T-cell (primary cell): ENCODE measurements around the gene TULP4. TPM values are rescaled to one million over a fixed set of nuclear protein-coding genes. Genes with fewer than 3 reads are reported as not detected.
"Not testable (repeated sequence)": the region's sequence is repeated elsewhere in the genome, so short reads cannot be mapped to it uniquely, and the experiment has no call there.

Source experiments
- ATAC-seq, 4 experiments: fragments of 200-7000 bp in 3 of 4; fragments of 150-1000 bp in 1 of 4; cut with Tn5 transposase; replicated peaks in 1 of 4; 1 replicate in 3 of 4; 2 replicates in 1 of 4; pipeline ENCODE4 v1.10.0; 2021; ENCODE audit warnings: moderate library complexity in 3 of 4, mild to moderate bottlenecking in 2 of 4, moderate number of reproducible peaks in 1 of 4
- CTCF ChIA-PET, 2 donors: fragments of 300-600 bp; sonication (Branson Sonifier 250); formaldehyde crosslinking; loops; one replicate each; lab custom pipeline; 2022; ENCODE audit warnings: antibody characterized with exemption in 2 of 2; lab: Charles Lee
- POLR2A ChIA-PET, 2 donors: fragments of 300-600 bp; sonication (Branson Sonifier 250); formaldehyde crosslinking; loops; one replicate each; lab custom pipeline; 2022; ENCODE audit warnings: antibody characterized with exemption in 2 of 2; lab: Charles Lee
- DNase-seq, 35 experiments: peaks; one replicate each; pipeline versions ENCODE4 v3.0.0 to v3.0.0-alpha.2; 2013 to 2023
- H3K27ac ChIP-seq: one replicate; pipeline ENCODE4 v1.5.1; 2013; ENCODE audit warnings: low read length
- H3K27me3 ChIP-seq, 2 experiments: replicated peaks in 1 of 2; 1 replicate in 1 of 2; 2 replicates in 1 of 2; pipeline versions ENCODE4 v1.6.1 to v1.7.0; 2013; ENCODE audit warnings: low read length in 1 of 2, mixed read lengths in 1 of 2; ENCODE audit not compliant: control insufficient read depth in 2 of 2, insufficient read depth in 2 of 2; ENCODE audit errors: extremely low read depth in 1 of 2
- H3K36me3 ChIP-seq, 2 donors: 1 replicate in 1 of 2; 2 replicates in 1 of 2; pipeline versions ENCODE4 v1.6.1 to v1.7.0; 2013; ENCODE audit warnings: low read length in 1 of 2; ENCODE audit not compliant: control insufficient read depth in 2 of 2, insufficient read depth in 1 of 2; ENCODE audit errors: extremely low read depth in 1 of 2
- H3K4me1 ChIP-seq, 2 experiments: 1 replicate in 1 of 2; 2 replicates in 1 of 2; pipeline versions ENCODE4 v1.6.1 to v1.7.0; 2013; ENCODE audit warnings: low read length in 2 of 2, mixed read lengths in 1 of 2; ENCODE audit not compliant: insufficient read depth in 2 of 2, control insufficient read depth in 1 of 2; ENCODE audit errors: extremely low read depth in 1 of 2
- H3K4me3 ChIP-seq, 2 donors: 1 replicate in 1 of 2; 2 replicates in 1 of 2; pipeline versions ENCODE4 v1.5.1 to v1.7.0; 2013; ENCODE audit warnings: mild to moderate bottlenecking in 2 of 2, low read length in 1 of 2, moderate library complexity in 1 of 2; ENCODE audit not compliant: control insufficient read depth in 1 of 2; ENCODE audit errors: extremely low read depth in 1 of 2
- H3K9me3 ChIP-seq: 2 replicates; pipeline ENCODE4 v1.7.0; 2013
- H3K27ac Mint-ChIP-seq, 2 donors: one replicate each; pipeline ENCODE4 v1.8.0; 2020 to 2021; ENCODE audit warnings: mild to moderate bottlenecking in 2 of 2, mixed read lengths in 2 of 2
- H3K27me3 Mint-ChIP-seq, 2 donors: one replicate each; pipeline ENCODE4 v1.8.0; 2021 to 2022; ENCODE audit warnings: mixed read lengths in 2 of 2
- H3K36me3 Mint-ChIP-seq: one replicate; pipeline ENCODE4 v1.8.0; 2021; ENCODE audit warnings: mixed read lengths
- H3K4me1 Mint-ChIP-seq, 3 donors: one replicate each; pipeline ENCODE4 v1.8.0; 2020 to 2022; ENCODE audit warnings: mixed read lengths in 3 of 3, mild to moderate bottlenecking in 1 of 3
- H3K4me3 Mint-ChIP-seq, 3 donors: one replicate each; pipeline ENCODE4 v1.8.0; 2020 to 2022; ENCODE audit warnings: mild to moderate bottlenecking in 3 of 3, mixed read lengths in 3 of 3, moderate library complexity in 3 of 3
- H3K9me3 Mint-ChIP-seq, 3 donors: one replicate each; pipeline ENCODE4 v1.8.0; 2020 to 2022; ENCODE audit warnings: mixed read lengths in 3 of 3
- WGBS: methylation state at CpG from one replicate; pipeline ENCODE4 v1.1.5; 2013; ENCODE audit warnings: missing lambda C conversion rate; ENCODE audit not compliant: insufficient coverage; 5-methylcytosine and 5-hydroxymethylcytosine counted together
- total RNA-seq, 35 experiments: library from RNA in 6 of 35; stranded (reverse) in 6 of 35; fragments of 120-200 nt in 1 of 35; gene quantifications; one replicate each; pipeline versions ENCODE4 v1.2.1 to v1.2.4 and lab custom pipeline; 2013 to 2026

TULP4 gene
- total RNA-seq, 5 donors from 2014 or later (not counting 1 experiment from before 2014, with no cell fraction given), result 62.9 to 85.1 (median 76.1) TPM

DNA sequence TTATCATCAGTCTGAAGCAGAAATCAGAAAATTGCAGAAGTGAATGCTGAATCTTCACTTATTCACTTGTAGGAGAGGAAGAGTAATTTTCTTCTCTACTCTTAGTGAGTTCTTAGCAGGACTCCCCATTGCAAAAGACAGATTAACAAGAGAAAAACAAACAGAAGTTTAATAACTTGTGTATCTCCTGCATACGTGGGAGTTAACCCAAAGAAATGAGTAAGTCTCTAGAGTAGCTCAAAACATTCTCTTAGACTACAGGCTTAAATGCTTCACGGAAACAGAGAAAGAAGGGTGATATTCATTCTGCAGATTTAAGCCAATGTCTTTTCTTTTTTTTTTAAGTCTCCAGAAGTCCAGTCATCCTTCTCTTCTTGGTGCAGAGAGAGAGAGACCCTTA is 149.7 kb downstream of the TULP4 start:
- Histone ChIP-seq H3K4me1 (no peaks in the 10 kb centered on the region), H3K36me3 (peaks cover 5 to 15% of the 10 kb centered on the region in 2 donors), H3K4me3 (no peak overlapping the region), H3K9me3 (no peaks in the 10 kb centered on the region), H3K27ac (no peak overlapping the region), H3K27me3 (no peaks in the 10 kb centered on the region)
- Mint-ChIP-seq H3K4me3 (no peak overlapping the region), H3K9me3 (no peaks in the 10 kb centered on the region), H3K4me1 (no peaks in the 10 kb centered on the region), H3K27me3 (no peaks in the 10 kb centered on the region), H3K27ac (no peak overlapping the region), H3K36me3 (peaks cover 71% of the 10 kb centered on the region)
- no peak for ATAC-seq
- CTCF ChIA-PET, result interaction anchor here in 1 of 2 donors (0.5 kb wide), 1 partner anchor 248 kb away, joined by 3 read pairs; no protein-coding TSS in a partner anchor
- no CpG with 5 or more reads among the region's 2 CpGs for WGBS
- no peak for DNase-seq
- POLR2A ChIA-PET, result no interaction called here

DNA sequence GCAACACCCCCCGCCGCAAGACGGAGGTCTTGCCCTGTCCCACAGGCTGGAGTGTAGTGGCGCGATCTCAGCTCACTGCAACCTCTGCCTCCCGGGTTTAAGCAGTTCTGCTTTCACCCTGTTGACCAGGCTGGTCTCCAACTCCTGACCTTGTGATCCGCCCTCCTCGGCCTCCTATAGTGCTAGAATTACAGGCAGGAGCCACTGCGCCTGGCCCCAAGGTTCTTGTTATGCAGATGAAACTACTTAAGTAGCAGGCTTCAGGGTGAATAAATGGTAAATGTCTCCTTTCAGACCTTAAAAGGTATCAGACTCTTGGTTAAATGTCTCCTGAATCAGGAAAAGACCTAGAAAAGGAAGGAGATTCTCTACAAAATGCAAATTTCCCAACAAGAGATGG is 152.2 kb downstream of the TULP4 start:
- Mint-ChIP-seq H3K4me1 (no peaks in the 10 kb centered on the region), H3K9me3 (no peaks in the 10 kb centered on the region), H3K27ac (no peak overlapping the region), H3K36me3 (peaks cover 69% of the 10 kb centered on the region), H3K27me3 (no peaks in the 10 kb centered on the region), H3K4me3 (no peak overlapping the region)
- Histone ChIP-seq H3K4me3 (no peak overlapping the region), H3K36me3 (peaks cover 0 to 14% of the 10 kb centered on the region in 2 donors), H3K27ac (no peak overlapping the region), H3K4me1 (no peaks in the 10 kb centered on the region), H3K9me3 (no peaks in the 10 kb centered on the region), H3K27me3 (no peaks in the 10 kb centered on the region)
- ATAC-seq (no peak), DNase-seq (no peak)
- CTCF ChIA-PET, result no interaction called here
- POLR2A ChIA-PET, result no interaction called here
- 93% methylated on average over 2 of the region's 9 CpGs for WGBS

DNA sequence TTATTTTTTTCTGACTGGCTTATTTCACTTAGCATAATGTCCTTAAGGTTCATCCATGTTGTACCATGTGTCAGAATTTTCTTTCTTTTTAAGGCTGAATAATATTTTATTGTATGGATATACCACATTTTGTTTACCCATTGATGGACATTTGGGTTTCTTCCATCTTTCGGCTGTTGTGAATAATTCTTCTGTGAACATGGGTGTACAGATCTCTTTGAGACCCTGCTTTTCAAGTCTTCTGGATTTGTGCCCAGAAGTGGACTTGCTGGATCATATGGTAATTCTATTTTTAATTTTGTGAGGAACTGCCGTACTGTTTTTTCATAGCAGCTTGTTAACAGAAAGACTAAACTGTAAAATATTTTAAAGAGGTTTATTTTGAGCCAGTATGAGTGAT is 153.0 kb downstream of the TULP4 start:
- Mint-ChIP-seq H3K9me3 (no peaks in the 10 kb centered on the region), H3K27me3 (no peaks in the 10 kb centered on the region), H3K4me1 (no peaks in the 10 kb centered on the region), H3K36me3 (peaks cover 68% of the 10 kb centered on the region), H3K27ac (no peak overlapping the region), H3K4me3 (no peak overlapping the region)
- CTCF ChIA-PET, result no interaction called here
- Histone ChIP-seq H3K9me3 (no peaks in the 10 kb centered on the region), H3K27me3 (no peaks in the 10 kb centered on the region), H3K4me1 (no peaks in the 10 kb centered on the region), H3K27ac (no peak overlapping the region), H3K36me3 (peaks cover 0 to 16% of the 10 kb centered on the region in 2 donors), H3K4me3 (no peak overlapping the region)
- POLR2A ChIA-PET, result no interaction called here
- ATAC-seq (no peak), DNase-seq (no peak)
- no CpG with 5 or more reads among the region's 2 CpGs for WGBS

DNA sequence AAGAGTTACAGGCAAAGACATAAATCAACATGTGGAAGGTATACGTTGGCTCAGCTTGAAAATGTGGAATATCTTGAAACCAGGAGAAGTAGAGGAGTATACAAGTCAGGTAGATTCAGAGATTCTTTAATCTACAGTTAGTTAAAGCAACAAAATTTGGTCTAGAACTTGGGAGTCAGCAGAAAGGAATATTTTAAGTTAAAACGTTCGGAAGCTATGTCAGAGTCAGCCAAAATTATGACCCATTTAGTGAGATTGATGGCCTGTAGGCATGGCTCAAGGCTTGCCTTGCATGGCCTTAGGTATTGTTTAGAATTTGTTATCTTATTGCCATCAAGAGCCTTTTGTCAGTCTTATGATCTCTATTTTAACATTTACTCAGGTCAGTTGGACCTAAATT is 153.5 kb downstream of the TULP4 start:
- DNase-seq (no peak), ATAC-seq (no peak)
- ChIA-PET POLR2A (no interaction called here), CTCF (no interaction called here)
- Mint-ChIP-seq H3K4me3 (no peak overlapping the region), H3K27me3 (no peaks in the 10 kb centered on the region), H3K4me1 (no peaks in the 10 kb centered on the region), H3K27ac (no peak overlapping the region), H3K36me3 (peaks cover 72% of the 10 kb centered on the region), H3K9me3 (no peaks in the 10 kb centered on the region)
- Histone ChIP-seq H3K4me3 (no peak overlapping the region), H3K27me3 (no peaks in the 10 kb centered on the region), H3K27ac (no peak overlapping the region), H3K4me1 (no peaks in the 10 kb centered on the region), H3K36me3 (peaks cover 0 to 16% of the 10 kb centered on the region in 2 donors), H3K9me3 (no peaks in the 10 kb centered on the region)
- 100% methylated on average over 1 of the region's 3 CpGs for WGBS

DNA sequence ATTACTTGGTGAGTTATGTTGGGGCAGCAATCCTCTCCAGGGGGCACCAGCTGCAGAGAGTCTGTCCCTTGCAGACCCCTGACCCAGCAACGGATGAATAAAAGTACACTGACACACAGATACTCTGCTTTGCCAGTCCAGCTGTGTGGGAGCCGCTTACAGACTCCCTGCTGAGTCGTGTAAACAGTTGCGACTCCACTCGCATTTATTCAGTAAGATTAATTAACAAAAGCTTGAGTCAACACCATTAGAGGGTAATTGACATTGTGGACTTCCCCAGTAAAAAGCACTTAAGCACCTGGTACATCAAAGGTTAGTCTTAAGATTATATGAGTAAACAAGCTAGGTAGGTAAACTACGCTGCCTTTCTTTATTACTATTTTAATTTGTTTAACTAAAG is 155.7 kb downstream of the TULP4 start:
- H3K27me3 Mint-ChIP-seq, result no peaks in the 10 kb centered on the region
- ChIA-PET CTCF (no interaction called here), POLR2A (interaction anchor here in 1 of 2 donors (0.6 kb wide), 1 partner anchor 380 kb away, joined by 9 read pairs; no protein-coding TSS in a partner anchor)
- no peaks in the 10 kb centered on the region for H3K4me1 Mint-ChIP-seq
- H3K27ac ChIP-seq, result no peak overlapping the region
- no peaks in the 10 kb centered on the region for H3K27me3 ChIP-seq
- H3K36me3 ChIP-seq, result peaks cover 0 to 16% of the 10 kb centered on the region in 2 donors
- no peak overlapping the region for H3K4me3 Mint-ChIP-seq
- WGBS, result 95% methylated on average over 3 of the region's 6 CpGs
- no peaks in the 10 kb centered on the region for H3K9me3 Mint-ChIP-seq
- H3K36me3 Mint-ChIP-seq, result peaks cover 67% of the 10 kb centered on the region
- H3K9me3 ChIP-seq, result no peaks in the 10 kb centered on the region
- DNase-seq (no peak), ATAC-seq (no peak)
- H3K27ac Mint-ChIP-seq, result no peak overlapping the region
- no peak overlapping the region for H3K4me3 ChIP-seq
- no peaks in the 10 kb centered on the region for H3K4me1 ChIP-seq

DNA sequence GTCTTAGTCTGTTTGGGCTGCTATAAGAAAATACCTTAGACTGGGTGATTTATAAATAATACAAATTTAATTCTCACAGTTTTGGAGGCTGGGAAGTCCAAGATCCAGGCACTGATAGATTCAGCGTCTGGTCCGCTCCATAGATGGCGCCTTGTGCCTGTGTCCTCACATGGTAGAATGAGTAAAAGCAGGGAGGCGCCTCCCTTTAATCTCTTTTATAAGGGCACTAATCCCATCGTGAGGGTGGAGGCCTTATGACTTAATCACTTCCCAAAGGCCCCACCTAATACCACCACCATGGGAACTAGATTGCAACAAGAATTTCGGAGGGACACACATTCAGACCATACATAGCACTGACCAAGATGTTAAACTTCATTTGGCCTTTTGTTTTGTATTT is 156.4 kb downstream of the TULP4 start:
- ChIA-PET POLR2A (interaction anchor here in 1 of 2 donors (0.6 kb wide), 1 partner anchor 381 kb away, joined by 9 read pairs; no protein-coding TSS in a partner anchor), CTCF (no interaction called here)
- H3K9me3 Mint-ChIP-seq, result no peaks in the 10 kb centered on the region
- DNase-seq (no peak), ATAC-seq (no peak)
- H3K27ac Mint-ChIP-seq, result no peak overlapping the region
- H3K4me3 Mint-ChIP-seq, result no peak overlapping the region
- peaks cover 62% of the 10 kb centered on the region for H3K36me3 Mint-ChIP-seq
- no peaks in the 10 kb centered on the region for H3K4me1 Mint-ChIP-seq
- Histone ChIP-seq H3K27me3 (no peaks in the 10 kb centered on the region), H3K4me1 (no peaks in the 10 kb centered on the region), H3K9me3 (no peaks in the 10 kb centered on the region), H3K36me3 (peaks cover 0 to 16% of the 10 kb centered on the region in 2 donors), H3K27ac (no peak overlapping the region), H3K4me3 (no peak overlapping the region)
- H3K27me3 Mint-ChIP-seq, result no peaks in the 10 kb centered on the region
- WGBS, result no CpG with 5 or more reads among the region's 6 CpGs

DNA sequence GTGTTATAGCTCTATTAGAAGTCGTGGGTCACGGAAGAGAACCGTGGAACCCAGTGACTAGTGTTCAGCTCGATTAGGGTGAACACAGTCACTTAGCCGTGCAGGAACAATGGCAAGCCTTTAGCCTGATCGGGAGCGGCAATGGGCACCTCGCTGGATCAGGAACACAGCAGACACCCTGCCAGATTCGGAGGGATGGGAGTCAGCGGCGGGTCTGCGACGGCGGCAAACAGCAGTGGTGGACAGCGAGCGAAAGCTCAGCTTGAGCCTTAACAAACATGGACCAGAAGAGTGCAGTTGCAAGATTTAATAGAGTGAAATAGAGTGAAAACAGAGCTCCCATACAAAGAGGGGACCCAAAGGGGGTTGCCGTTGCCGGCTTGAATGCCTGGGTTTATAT is 157.8 kb downstream of the TULP4 start:
- H3K27ac Mint-ChIP-seq, DNase-seq, H3K9me3 Mint-ChIP-seq, ATAC-seq, H3K27me3 Mint-ChIP-seq, H3K4me1 ChIP-seq, H3K27ac ChIP-seq, H3K4me1 Mint-ChIP-seq, CTCF ChIA-PET, H3K27me3 ChIP-seq, H3K36me3 ChIP-seq, H3K4me3 Mint-ChIP-seq, H3K4me3 ChIP-seq, H3K9me3 ChIP-seq: not testable (repeated sequence)
- POLR2A ChIA-PET, result interaction anchor here in 1 of 2 donors (0.6 to 0.7 kb wide), 2 partner anchors 116 to 221 kb away, joined by 3 to 4 read pairs; no protein-coding TSS in a partner anchor
- H3K36me3 Mint-ChIP-seq, result peaks cover 53% of the 10 kb centered on the region
- 91% methylated on average over 11 of the region's 18 CpGs for WGBS
